Ishikawa (cell line): Measurements from ENCODE around the gene MED17.

ENCODE experiments used
- CEBPB ChIP-seq: IDR thresholded peaks from 2 replicates; pipeline ENCODE4 v1.6.1; 2012
- CREB1 ChIP-seq: IDR thresholded peaks from 2 replicates; pipeline ENCODE4 v1.6.1; 2012; ENCODE audit warnings: low read depth
- EP300 ChIP-seq: IDR thresholded peaks from 2 replicates; pipeline ENCODE4 v1.6.1; 2012; ENCODE audit warnings: borderline replicate concordance
- FOXM1 ChIP-seq: IDR thresholded peaks from 2 replicates; pipeline ENCODE4 v1.6.1; 2012; ENCODE audit warnings: low read depth, borderline replicate concordance
- RAD21 ChIP-seq: IDR thresholded peaks from 2 replicates; pipeline ENCODE4 v1.6.1; 2012; ENCODE audit warnings: low read depth
- REST ChIP-seq: IDR thresholded peaks from 2 replicates; pipeline ENCODE4 v1.6.1; 2012; ENCODE audit warnings: low read depth, mild to moderate bottlenecking
- TEAD4 ChIP-seq: IDR thresholded peaks from 2 replicates; pipeline ENCODE4 v1.6.1; 2012
- USF1 ChIP-seq: IDR thresholded peaks from 2 replicates; pipeline ENCODE4 v1.6.1; 2012
- YY1 ChIP-seq: IDR thresholded peaks from 2 replicates; pipeline ENCODE4 v1.6.1; 2012; ENCODE audit warnings: low read depth

GRCh38 chr11:93804879-93805278 is 20.8 kb downstream of the MED17 start:
- no peak for TF ChIP-seq EP300
- TF ChIP-seq RAD21, result no peak
- TF ChIP-seq TEAD4, result no peak
- no peak for TF ChIP-seq FOXM1
- no peak for TF ChIP-seq REST
- TF ChIP-seq USF1, result no peak
- no peak for TF ChIP-seq CREB1
- TF ChIP-seq CEBPB, result no peak
- no peak for TF ChIP-seq YY1
